HG03342 (cell line): ENCODE measurements around the gene ERAS.
"Not testable (repeated sequence)": the region's sequence is repeated elsewhere in the genome, so short reads cannot be mapped to it uniquely, and the experiment has no call there.

Source experiments
- ATAC-seq: cut with Tn5 transposase; IDR thresholded peaks from one replicate; pipeline ENCODE4 v1.9.1; 2021; ENCODE audit warnings: mild to moderate bottlenecking, moderate library complexity; ENCODE audit not compliant: unreplicated experiment

ERAS gene

GRCh38 chrX:48794911-48795515 is 31.3 kb upstream of the ERAS start:
- ATAC-seq: no peak

GRCh38 chrX:48798318-48798717 is 28.0 kb upstream of the ERAS start:
- ATAC-seq: no peak

- no peak for ATAC-seq
These were observed 25.6 kb upstream of the ERAS start for GRCh38 chrX:48800574-48801279.

DNA sequence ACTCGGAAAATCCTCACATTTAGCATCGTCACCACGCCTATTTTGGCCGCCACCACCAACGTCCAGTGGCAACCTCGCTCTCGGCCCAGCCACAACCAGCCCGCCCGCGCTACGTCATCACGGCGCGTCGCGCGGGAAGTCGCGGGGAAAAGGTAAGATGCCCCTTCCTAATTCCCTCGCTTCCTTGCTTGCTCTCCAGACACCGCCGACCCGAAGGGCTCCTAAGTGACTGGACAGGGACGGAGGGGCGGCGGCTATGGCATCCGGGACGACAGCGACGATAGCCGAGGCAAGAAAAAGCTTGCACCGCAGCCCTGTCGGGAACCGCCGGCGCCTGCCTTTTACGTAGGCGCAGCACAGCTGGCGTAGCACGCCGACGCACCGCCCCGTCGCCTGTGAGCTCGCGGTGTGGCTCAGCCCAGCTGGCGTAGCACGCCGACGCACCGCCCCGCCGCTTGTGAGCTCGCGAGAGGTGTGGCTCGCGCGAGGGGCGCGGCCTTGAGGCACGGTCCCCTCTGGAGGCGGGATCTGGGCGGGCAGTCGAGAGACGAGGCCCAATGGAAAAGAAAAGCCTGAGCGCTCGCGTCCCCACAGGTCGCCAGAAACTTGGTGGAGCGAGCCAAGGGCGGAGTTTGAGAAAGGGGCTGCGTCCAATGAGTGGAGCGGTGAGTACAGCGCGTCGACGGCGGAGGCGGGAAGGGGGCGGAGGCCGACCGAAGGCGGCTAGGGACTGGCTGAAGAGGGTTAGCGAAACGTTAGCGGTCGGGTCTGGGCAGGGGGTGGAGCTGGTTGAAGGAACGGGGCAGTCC is 24.8 kb upstream of the ERAS start, which contains the start of gene HDAC6:
TSS of gene HDAC6 (plus strand) at position 788 of the 809 bp plus-strand sequence. CDS start 626 bp downstream, outside the sequence.
- peak; percentile 78 for ATAC-seq

DNA sequence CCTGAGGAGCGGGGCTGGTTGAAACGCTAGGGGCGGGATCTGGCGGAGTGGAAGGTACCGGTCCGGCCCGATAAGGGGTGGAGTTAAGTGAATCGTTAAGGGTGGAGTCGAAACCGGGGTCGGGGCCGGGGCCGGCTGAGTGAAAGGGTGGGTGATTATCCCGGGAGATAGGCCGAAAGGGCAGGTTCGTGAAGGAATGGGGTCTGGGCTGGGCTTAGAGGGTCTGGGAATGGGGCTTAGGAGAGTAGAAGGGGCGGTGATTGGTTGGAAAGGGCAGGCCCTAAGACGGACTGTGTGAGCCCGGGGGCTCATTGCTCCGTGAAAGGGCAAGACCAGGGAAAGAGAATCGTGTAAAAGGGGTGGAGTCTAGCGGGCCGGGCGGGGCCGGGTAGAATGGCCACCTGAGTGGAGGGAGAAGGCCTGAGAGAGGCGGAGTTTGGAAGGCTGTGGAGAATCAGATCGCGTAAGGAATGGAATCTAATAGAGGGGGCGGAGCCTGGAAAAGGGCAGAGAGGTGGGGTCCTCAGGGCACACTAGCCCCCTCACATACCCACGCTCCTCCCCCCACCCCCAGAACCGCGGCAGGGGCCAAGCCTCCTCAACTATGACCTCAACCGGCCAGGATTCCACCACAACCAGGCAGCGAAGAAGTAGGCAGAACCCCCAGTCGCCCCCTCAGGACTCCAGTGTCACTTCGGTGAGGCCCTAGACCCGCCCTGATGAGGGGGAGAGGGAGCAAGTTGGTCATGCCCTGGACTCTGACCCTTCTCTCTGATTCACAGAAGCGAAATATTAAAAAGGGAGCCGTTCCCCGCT is 24.0 kb upstream of the ERAS start:
- peak; percentile 39 for ATAC-seq

- ATAC-seq: no peak
These were observed 23.5 kb upstream of the ERAS start for GRCh38 chrX:48802905-48803200.

DNA sequence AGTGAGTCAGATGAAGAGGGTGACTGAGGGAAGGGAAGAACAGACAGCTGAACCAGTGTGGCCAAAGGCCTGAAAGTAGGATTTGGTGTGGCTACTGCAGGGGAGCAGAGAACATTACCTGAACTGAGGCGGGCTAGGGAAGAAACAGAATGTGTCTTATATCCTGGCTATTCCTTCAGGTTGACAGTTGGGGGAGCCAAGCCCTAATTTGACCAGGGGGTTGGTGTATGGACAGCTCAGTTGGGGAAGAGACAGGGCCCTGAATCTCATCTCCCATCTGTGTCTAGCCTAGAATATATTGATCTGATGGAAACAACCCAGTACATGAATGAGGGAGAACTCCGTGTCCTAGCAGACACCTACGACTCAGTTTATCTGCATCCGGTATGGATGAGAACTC is 20.2 kb upstream of the ERAS start:
- no peak for ATAC-seq

- no peak for ATAC-seq
These were observed 12.7 kb upstream of the ERAS start for GRCh38 chrX:48813644-48814043.

DNA sequence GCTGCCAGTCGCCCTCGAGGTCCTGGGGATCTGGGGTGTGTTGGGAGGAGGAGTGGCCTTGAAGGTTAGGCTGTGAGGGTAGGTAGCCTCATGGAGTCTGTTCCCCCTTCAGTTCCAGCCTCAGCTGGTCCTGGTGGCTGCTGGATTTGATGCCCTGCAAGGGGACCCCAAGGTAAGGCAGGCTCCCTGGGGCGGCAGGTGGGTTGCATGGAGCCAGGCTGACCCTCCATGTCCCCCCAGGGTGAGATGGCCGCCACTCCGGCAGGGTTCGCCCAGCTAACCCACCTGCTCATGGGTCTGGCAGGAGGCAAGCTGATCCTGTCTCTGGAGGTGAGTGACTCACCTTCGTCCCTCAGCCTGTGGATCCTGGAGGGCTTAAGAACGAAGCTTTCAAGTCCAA is 11.6 kb upstream of the ERAS start:
- ATAC-seq: no peak

DNA sequence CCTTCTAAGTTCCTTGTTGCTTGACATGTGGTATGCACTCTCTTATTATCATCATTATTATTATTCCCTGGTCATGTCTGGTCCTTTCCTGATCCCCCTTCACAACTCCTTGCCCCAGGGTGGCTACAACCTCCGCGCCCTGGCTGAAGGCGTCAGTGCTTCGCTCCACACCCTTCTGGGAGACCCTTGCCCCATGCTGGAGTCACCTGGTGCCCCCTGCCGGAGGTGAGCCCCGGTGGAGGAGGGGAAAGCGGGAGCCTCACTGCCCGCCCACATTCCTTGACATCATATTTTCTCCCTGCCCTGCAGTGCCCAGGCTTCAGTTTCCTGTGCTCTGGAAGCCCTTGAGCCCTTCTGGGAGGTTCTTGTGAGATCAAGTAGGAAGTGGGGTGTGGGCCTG is 11.0 kb upstream of the ERAS start:
- no peak for ATAC-seq

GRCh38 chrX:48816014-48816810 is 10.1 kb upstream of the ERAS start:
- ATAC-seq: no peak

GRCh38 chrX:48818098-48818497 is 8.2 kb upstream of the ERAS start:
- ATAC-seq: no peak

DNA sequence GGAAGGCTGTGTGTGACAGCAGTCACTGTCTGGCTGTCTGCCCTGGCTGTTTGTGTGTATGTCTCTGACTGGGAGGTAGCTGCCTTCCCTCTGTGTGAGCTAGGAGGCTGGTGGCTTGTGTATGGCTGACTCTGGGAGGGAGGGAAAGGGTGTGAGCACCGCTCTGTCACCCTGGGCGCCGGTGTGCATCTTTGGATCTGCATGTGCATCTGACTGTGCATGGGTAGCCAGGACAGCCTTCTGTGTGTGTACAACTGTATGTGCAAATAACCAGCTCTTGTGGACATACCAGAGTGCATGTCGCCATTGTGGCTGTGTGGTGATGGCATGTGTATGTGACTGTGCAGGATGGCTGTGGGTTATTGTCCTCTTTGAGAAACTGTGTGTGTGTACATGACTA is 7.4 kb upstream of the ERAS start:
- no peak for ATAC-seq

DNA sequence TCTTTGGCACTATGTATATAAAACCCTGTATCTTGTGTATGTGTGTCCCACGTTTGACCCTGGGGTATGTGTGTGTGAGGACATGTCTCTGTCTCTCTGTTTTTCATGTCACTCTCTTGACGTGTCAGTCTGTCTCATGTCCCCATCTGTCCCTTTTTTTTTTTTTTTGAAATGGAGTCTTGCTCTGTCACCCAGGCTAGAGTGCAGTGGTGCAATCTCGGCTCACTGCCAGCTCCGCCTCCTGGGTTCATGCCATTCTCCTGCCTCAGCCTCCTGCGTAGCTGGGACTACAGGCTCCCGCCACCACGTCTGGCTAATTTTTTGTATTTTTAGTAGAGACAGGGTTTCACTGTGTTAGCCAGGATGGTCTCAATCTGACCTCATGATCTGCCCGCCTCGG is 6.9 kb upstream of the ERAS start:
- ATAC-seq: not testable (repeated sequence)

GRCh38 chrX:48823053-48823452 is 3.3 kb upstream of the ERAS start:
- ATAC-seq: no peak

- ATAC-seq: no peak
These were observed 2.2 kb upstream of the ERAS start for GRCh38 chrX:48824066-48824465.

DNA sequence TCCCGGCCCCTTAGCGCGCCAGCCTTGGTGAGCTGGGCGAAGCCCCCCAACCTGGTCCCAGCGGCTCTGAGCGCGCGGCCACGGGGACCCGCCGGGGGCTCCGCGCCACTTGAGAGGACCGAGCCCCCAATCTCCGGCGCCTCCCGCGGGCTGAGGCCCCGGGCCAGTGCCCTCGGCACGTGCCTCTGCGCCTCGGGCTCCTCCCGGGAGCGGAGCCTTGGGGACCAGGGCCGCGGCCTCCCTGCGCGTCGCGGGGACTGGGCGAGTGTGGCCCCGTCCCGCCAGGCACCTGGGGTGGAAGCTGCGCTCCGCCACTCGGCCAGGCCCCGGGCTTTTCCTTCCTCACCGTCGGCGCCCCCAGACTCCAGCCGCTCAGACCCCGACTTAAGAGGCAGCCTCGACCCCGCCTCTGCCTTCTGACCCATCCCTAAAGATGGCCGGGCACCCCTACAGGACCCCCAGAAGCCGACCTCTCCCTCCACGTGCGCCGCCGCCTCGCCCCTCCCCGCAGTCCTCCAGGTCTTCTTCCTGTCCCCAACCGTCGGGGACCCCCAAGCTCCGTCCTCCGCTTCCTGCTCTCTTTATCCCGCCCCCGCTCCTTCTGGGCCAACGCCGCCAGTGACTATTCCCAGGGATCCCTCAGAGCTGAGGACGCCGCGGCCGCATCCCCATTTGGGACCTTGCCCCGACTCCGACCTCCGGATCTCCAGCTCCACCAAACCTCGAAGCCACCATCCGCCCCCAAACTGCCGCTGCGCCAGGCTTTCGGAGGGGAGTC is 752 bp downstream of the ERAS start:
- ATAC-seq: no peak

DNA sequence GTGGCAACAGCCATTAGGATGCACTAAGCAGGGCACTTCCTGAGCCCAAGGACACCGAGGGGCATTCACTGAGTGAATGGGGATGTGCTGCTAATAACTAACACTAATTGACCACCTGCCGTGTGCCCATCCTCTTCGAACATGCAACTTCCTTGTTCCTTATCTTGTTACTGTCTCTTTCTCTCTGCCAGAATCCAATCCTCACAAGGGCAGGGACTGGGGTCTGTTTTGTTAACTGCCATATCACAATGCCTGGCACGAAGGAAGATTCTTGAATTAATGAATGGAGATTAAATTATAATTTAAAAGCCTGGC is 1.3 kb downstream of the ERAS start:
- no peak for ATAC-seq

DNA sequence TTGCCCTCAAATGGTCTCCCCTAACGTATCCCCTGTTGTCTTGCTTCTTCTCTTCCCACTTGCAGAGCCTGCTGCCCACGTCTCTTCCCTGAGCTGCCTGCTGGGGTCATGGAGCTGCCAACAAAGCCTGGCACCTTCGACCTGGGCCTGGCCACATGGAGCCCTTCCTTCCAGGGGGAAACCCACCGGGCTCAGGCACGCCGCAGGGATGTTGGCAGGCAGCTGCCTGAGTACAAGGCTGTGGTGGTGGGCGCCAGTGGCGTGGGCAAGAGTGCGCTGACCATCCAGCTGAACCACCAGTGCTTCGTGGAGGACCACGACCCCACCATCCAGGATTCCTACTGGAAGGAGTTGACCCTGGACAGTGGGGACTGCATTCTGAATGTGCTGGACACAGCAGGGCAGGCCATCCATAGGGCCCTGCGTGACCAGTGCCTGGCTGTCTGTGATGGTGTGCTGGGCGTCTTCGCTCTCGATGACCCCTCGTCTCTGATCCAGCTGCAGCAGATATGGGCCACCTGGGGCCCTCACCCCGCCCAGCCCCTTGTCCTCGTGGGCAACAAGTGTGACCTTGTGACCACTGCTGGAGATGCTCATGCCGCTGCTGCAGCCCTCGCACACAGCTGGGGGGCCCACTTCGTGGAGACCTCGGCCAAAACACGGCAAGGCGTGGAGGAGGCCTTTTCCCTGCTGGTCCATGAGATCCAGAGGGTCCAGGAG is 2.9 kb downstream of the ERAS start:
- ATAC-seq: no peak
